H9 (cell line): ENCODE results near the gene SLIT1. TPM values are rescaled to one million over a fixed set of nuclear protein-coding genes. Genes with fewer than 3 reads are reported as not detected.

Source experiments
- DNase-seq: peaks from one replicate; pipeline ENCODE4 v3.0.0-alpha.2; 2017
- H2AFZ ChIP-seq: one replicate; pipeline ENCODE4 v1.6.1; 2013; ENCODE audit warnings: mild to moderate bottlenecking, low read length, control low read depth, moderate library complexity
- H2AK5ac ChIP-seq: 2 replicates; pipeline ENCODE4 v1.6.1; 2013; ENCODE audit warnings: low read length, control low read depth, mixed read lengths; ENCODE audit not compliant: insufficient read length
- H2BK120ac ChIP-seq: one replicate; pipeline ENCODE4 v1.6.1; 2013; ENCODE audit warnings: low read depth, mild to moderate bottlenecking, low read length, control low read depth, inconsistent platforms; ENCODE audit not compliant: poor library complexity, severe bottlenecking
- H2BK12ac ChIP-seq: 2 replicates; pipeline ENCODE4 v1.6.1; 2013; ENCODE audit warnings: low read length, control low read depth, mixed read lengths, low read depth; ENCODE audit not compliant: insufficient read length
- H2BK15ac ChIP-seq: 2 replicates; pipeline ENCODE4 v1.6.1; 2013; ENCODE audit warnings: low read depth, low read length, control low read depth
- H2BK20ac ChIP-seq: one replicate; pipeline ENCODE4 v1.6.1; 2013; ENCODE audit warnings: low read depth, mild to moderate bottlenecking, low read length, control low read depth, inconsistent platforms; ENCODE audit not compliant: poor library complexity, severe bottlenecking
- H2BK5ac ChIP-seq: 2 replicates; pipeline ENCODE4 v1.6.1; 2013; ENCODE audit warnings: low read length, control low read depth, mixed read lengths; ENCODE audit not compliant: insufficient read length
- H3K14ac ChIP-seq: 2 replicates; pipeline ENCODE4 v1.6.1; 2013; ENCODE audit warnings: low read length, control low read depth; ENCODE audit not compliant: insufficient read depth
- H3K18ac ChIP-seq: 2 replicates; pipeline ENCODE4 v1.6.1; 2013; ENCODE audit warnings: low read depth, mild to moderate bottlenecking, mixed read lengths, low read length, control low read depth; ENCODE audit not compliant: insufficient read length
- H3K23ac ChIP-seq: 2 replicates; pipeline ENCODE4 v1.6.1; 2013; ENCODE audit warnings: low read length, control low read depth, mixed read lengths, low read depth; ENCODE audit not compliant: insufficient read length
- H3K23me2 ChIP-seq: 2 replicates; pipeline ENCODE4 v1.6.1; 2013; ENCODE audit warnings: low read depth, mild to moderate bottlenecking, mixed read lengths, low read length, control low read depth; ENCODE audit not compliant: insufficient read length, poor library complexity, severe bottlenecking
- H3K27ac ChIP-seq: 2 replicates; pipeline ENCODE4 v1.5.1; 2013; ENCODE audit warnings: low read length, control low read depth, mixed read lengths, low read depth; ENCODE audit not compliant: insufficient read length
- H3K27me3 ChIP-seq: 2 replicates; pipeline ENCODE4 v1.6.1; 2013; ENCODE audit warnings: low read length, control low read depth, inconsistent platforms; ENCODE audit not compliant: insufficient read depth
- H3K4ac ChIP-seq: 2 replicates; pipeline ENCODE4 v1.6.1; 2013; ENCODE audit warnings: low read depth, mild to moderate bottlenecking, control low read depth, inconsistent platforms, low read length, moderate library complexity
- H3K4me1 ChIP-seq: 2 replicates; pipeline ENCODE4 v1.6.1; 2013; ENCODE audit warnings: low read length, control low read depth, inconsistent platforms; ENCODE audit not compliant: insufficient read depth
- H3K4me2 ChIP-seq: 2 replicates; pipeline ENCODE4 v1.6.1; 2013; ENCODE audit warnings: low read length, control low read depth, mixed read lengths; ENCODE audit not compliant: insufficient read length, insufficient read depth
- H3K56ac ChIP-seq: 2 replicates; pipeline ENCODE4 v1.6.1; 2013; ENCODE audit warnings: low read depth, mild to moderate bottlenecking, mixed read lengths, low read length, control low read depth; ENCODE audit not compliant: insufficient read length
- H3K79me1 ChIP-seq: 2 replicates; pipeline ENCODE4 v1.6.1; 2013; ENCODE audit warnings: low read depth, mild to moderate bottlenecking, moderate library complexity, low read length, control low read depth, inconsistent platforms; ENCODE audit not compliant: insufficient read depth, poor library complexity, severe bottlenecking
- H3K79me2 ChIP-seq: 2 replicates; pipeline ENCODE4 v1.6.1; 2013; ENCODE audit warnings: low read length, control low read depth, inconsistent platforms; ENCODE audit not compliant: insufficient read depth
- H3K9ac ChIP-seq: 2 replicates; pipeline ENCODE4 v1.6.1; 2013; ENCODE audit warnings: low read length, control low read depth, mixed read lengths; ENCODE audit not compliant: insufficient read length; ENCODE audit errors: extremely low read depth
- H3K9me3 ChIP-seq: one replicate; pipeline ENCODE4 v1.6.1; 2013; ENCODE audit warnings: low read depth, low read length, inconsistent platforms; ENCODE audit not compliant: control insufficient read depth
- H3T11ph ChIP-seq: one replicate; pipeline ENCODE4 v1.6.1; 2013; ENCODE audit warnings: mild to moderate bottlenecking, low read length, control low read depth, inconsistent platforms
- H4K20me1 ChIP-seq: one replicate; pipeline ENCODE4 v1.6.1; 2013; ENCODE audit not compliant: control insufficient read depth, insufficient read length, insufficient read depth
- H4K5ac ChIP-seq: 2 replicates; pipeline ENCODE4 v1.6.1; 2013; ENCODE audit warnings: low read depth, mild to moderate bottlenecking, mixed read lengths, low read length, control low read depth; ENCODE audit not compliant: insufficient read length
- H4K8ac ChIP-seq: replicated peaks from 2 replicates; pipeline ENCODE4 v1.6.1; 2013; ENCODE audit warnings: low read length, control low read depth, mixed read lengths, low read depth; ENCODE audit not compliant: insufficient read length
- H4K91ac ChIP-seq: 2 replicates; pipeline ENCODE4 v1.6.1; 2013; ENCODE audit warnings: low read depth, mild to moderate bottlenecking, moderate library complexity, mixed read lengths, low read length, control low read depth; ENCODE audit not compliant: insufficient read length
- H3K27ac Mint-ChIP-seq, 3 experiments: 2 replicates in 2 of 3; 3 replicates in 1 of 3; pipeline ENCODE4 v1.8.0; 2020 to 2021; ENCODE audit warnings: mixed read lengths in 3 of 3, mild to moderate bottlenecking in 1 of 3, moderate library complexity in 1 of 3
- H3K27me3 Mint-ChIP-seq: 2 replicates; pipeline ENCODE4 v1.8.0; 2021; ENCODE audit warnings: low read depth, mild to moderate bottlenecking, moderate library complexity, mixed read lengths
- H3K36me3 Mint-ChIP-seq, 3 experiments: 2 replicates in 2 of 3; 3 replicates in 1 of 3; pipeline ENCODE4 v1.8.0; 2020 to 2021; ENCODE audit warnings: low read depth in 3 of 3, mixed read lengths in 3 of 3; ENCODE audit not compliant: insufficient read depth in 1 of 3
- H3K4me1 Mint-ChIP-seq, 2 experiments: 2 replicates each; pipeline ENCODE4 v1.8.0; 2020; ENCODE audit warnings: mixed read lengths in 2 of 2
- H3K4me3 Mint-ChIP-seq, 2 experiments: 2 replicates in 1 of 2; 3 replicates in 1 of 2; pipeline ENCODE4 v1.8.0; 2020 to 2021; ENCODE audit warnings: mild to moderate bottlenecking in 2 of 2, mixed read lengths in 2 of 2, moderate library complexity in 1 of 2
- H3K9me3 Mint-ChIP-seq, 2 experiments: 2 replicates in 1 of 2; 3 replicates in 1 of 2; pipeline ENCODE4 v1.8.0; 2020; ENCODE audit warnings: mild to moderate bottlenecking in 2 of 2, mixed read lengths in 2 of 2, moderate library complexity in 1 of 2
- WGBS: extraction: QIAGEN DNeasy Blood & Tissue Kit; methylation state at CpG from one replicate; pipeline ENCODE4 v1.1.7; 2013; ENCODE audit warnings: missing lambda C conversion rate, low lambda C conversion rate, mixed read lengths; ENCODE audit not compliant: insufficient read length; ENCODE audit errors: extremely low coverage; 5-methylcytosine and 5-hydroxymethylcytosine counted together
- total RNA-seq: library from RNA; stranded (reverse); gene quantifications from 2 replicates; pipeline ENCODE4 v1.2.1, GENCODE V29; 2021
- TF ChIP-seq, protein P1 (sequence below): fragments of 200-600 bp; sonication (generic); conservative IDR thresholded peaks from 3 replicates; pipeline ENCODE4 v1.8.0; 2021; ENCODE audit warnings: antibody characterized with exemption, mild to moderate bottlenecking

Gene SLIT1
- total RNA-seq, 1 experiment from 2014 or later = 0.57 TPM

DNA sequence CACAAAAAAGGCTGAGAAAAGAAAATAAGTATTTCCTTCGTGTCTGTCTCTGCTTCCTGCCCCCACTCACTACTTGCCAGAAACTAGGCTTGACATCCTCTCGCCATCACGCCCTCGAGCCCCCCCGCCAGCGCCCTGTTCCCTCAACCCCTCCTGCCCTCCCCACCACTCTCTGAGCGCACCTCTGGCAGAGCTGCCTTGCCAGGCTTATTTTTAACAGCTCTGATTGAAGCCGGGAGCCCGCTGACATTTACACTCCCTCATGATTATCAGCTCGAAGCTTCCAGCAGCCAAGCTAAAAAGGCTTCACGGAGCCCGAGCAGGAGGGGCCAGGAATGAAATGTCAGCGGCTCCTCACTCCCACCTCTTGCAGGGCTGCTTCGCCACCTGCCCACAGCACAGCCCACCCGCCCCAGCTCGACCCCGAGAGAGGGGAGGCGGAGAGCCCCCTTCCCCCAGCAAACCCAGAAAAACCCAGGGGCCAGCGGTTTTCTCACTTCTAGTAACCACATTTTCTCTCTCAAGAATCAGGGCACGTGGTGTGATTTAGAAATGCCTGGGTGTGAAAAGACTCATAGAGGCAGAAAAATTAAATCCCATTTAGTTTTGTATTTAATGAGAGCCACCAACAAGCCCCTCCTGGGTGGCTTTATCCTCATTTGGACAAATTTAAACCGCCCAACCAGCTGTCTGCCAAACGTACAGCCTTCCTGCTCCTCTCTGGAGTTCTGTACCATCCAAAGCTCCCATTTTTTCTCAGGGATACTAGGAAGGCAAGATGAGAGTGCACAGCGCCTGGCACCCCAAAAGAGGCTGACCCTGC is 89.3 kb downstream of the SLIT1 start:
- Histone ChIP-seq H3K79me1 (no peaks in the 10 kb centered on the region), H3K27me3 (no peaks in the 10 kb centered on the region), H3K23me2 (no peaks in the 10 kb centered on the region), H2AK5ac (no peak overlapping the region), H3K18ac (no peak overlapping the region), H4K91ac (no peak overlapping the region), H2BK120ac (no peak overlapping the region), H3K4me1 (peaks cover 3% of the 10 kb centered on the region; the same call in 1 of the 2 replicates), H2AFZ (no peak overlapping the region), H4K20me1 (no peaks in the 10 kb centered on the region), H3K4ac (no peak overlapping the region), H3K27ac (no peak overlapping the region), H2BK20ac (no peak overlapping the region), H4K8ac (no peak overlapping the region), H3T11ph (no peak overlapping the region), H3K56ac (no peak overlapping the region), H3K14ac (no peak overlapping the region), H3K4me2 (no peak overlapping the region), H4K5ac (no peak overlapping the region), H2BK15ac (no peak overlapping the region), H3K9ac (no peak overlapping the region), H2BK5ac (no peak overlapping the region), H3K79me2 (no peaks in the 10 kb centered on the region), H3K9me3 (no peaks in the 10 kb centered on the region), H2BK12ac (no peak overlapping the region), H3K23ac (no peak overlapping the region)
- DNase-seq = no peak
- Mint-ChIP-seq H3K4me3 (no peak overlapping the region), H3K27ac (peak overlapping the region in 2 of 3 experiments; percentile 14 to 77; a peak in 1 of 7 replicates), H3K4me1 (peaks cover 16 to 22% of the 10 kb centered on the region in 2 experiments), H3K9me3 (no peaks in the 10 kb centered on the region; a peak in 1 of 5 replicates), H3K36me3 (no peaks in the 10 kb centered on the region), H3K27me3 (peaks cover 4% of the 10 kb centered on the region)
- TF ChIP-seq, protein P1, sequence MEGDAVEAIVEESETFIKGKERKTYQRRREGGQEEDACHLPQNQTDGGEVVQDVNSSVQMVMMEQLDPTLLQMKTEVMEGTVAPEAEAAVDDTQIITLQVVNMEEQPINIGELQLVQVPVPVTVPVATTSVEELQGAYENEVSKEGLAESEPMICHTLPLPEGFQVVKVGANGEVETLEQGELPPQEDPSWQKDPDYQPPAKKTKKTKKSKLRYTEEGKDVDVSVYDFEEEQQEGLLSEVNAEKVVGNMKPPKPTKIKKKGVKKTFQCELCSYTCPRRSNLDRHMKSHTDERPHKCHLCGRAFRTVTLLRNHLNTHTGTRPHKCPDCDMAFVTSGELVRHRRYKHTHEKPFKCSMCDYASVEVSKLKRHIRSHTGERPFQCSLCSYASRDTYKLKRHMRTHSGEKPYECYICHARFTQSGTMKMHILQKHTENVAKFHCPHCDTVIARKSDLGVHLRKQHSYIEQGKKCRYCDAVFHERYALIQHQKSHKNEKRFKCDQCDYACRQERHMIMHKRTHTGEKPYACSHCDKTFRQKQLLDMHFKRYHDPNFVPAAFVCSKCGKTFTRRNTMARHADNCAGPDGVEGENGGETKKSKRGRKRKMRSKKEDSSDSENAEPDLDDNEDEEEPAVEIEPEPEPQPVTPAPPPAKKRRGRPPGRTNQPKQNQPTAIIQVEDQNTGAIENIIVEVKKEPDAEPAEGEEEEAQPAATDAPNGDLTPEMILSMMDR = no peak
- WGBS = no CpG with 5 or more reads among the region's 23 CpGs
